ENCODE data around the gene NUTM2B.
"Not testable (repeated sequence)": the region's sequence is repeated elsewhere in the genome, so short reads cannot be mapped to it uniquely, and the experiment has no call there.

Gene NUTM2B

GRCh38 chr10:79726620-79727019 lies 23.6 kb downstream of the NUTM2B start:
- DNase-seq (ENCODE audit: low read depth, low spot score) = not testable (repeated sequence)

- DNase-seq (ENCODE audit: low read depth, low spot score) = not testable (repeated sequence)
These were observed 41.8 kb downstream of the NUTM2B start for GRCh38 chr10:79744844-79745243.

- DNase-seq (ENCODE audit: low read depth, low spot score) = not testable (repeated sequence)
These were observed 45.5 kb downstream of the NUTM2B start for GRCh38 chr10:79748510-79748909.

- not testable (repeated sequence) for DNase-seq (ENCODE audit: low read depth, low spot score)
These were observed 50.6 kb downstream of the NUTM2B start for GRCh38 chr10:79753601-79754000.

GRCh38 chr10:79758297-79758993 lies 55.4 kb downstream of the NUTM2B start:
- DNase-seq (ENCODE audit: low read depth, low spot score) = peak; percentile 0
